NT2/D1 (cell line): ENCODE data around the gene SRGAP3.

Source experiments
- YY1 ChIP-seq: IDR thresholded peaks from 2 replicates; pipeline ENCODE4 v1.6.1; 2011; ENCODE audit not compliant: insufficient read length, insufficient read depth
- ZNF274 ChIP-seq: IDR thresholded peaks from 2 replicates; pipeline ENCODE4 v1.6.1; 2011; ENCODE audit warnings: mild to moderate bottlenecking, low read depth, low read length

DNA sequence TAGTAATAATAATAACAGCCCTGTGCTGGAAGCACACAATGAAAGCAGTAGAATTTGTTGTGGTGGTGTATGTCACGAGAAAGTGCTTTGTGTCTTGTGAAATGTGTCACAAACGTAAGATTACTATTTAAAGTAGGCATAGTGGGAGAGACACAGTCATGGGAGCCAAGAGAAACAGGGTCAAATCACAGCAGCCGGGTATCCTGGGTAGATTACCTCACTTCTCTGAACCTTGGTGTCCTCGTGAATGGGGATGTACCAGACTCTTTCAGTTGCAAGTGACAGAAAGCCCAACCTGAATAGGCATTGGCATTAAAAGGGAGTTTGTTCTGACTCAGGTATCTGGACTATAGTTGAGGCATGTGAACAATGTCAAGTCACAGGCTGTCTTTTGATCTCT lies 29.1 kb upstream of the SRGAP3 start:
- TF ChIP-seq YY1 (no peak), ZNF274 (no peak)
